ENCODE measurements around the gene ENTREP1. TPM values are rescaled to one million over a fixed set of nuclear protein-coding genes. Genes with fewer than 3 reads are reported as not detected.

Gene ENTREP1
- total RNA-seq, 1 donor from 2014 or later, result 30.1 TPM

GRCh38 chr9:69421908-69422801, 97.1 kb downstream of the ENTREP1 start:
- ATAC-seq, result peak; percentile 81 to 84
- Histone ChIP-seq H3K4me1 (no peaks in the 10 kb centered on the region), H3K9me3 (no peaks in the 10 kb centered on the region), H3K36me3 (no peaks in the 10 kb centered on the region), H3K27ac (no peak overlapping the region), H3K27me3 (ENCODE audit: low read depth) (no peaks in the 10 kb centered on the region), H3K4me3 (no peak overlapping the region)
- no peak for DNase-seq
- peak; percentile 73 for TF ChIP-seq CTCF (IDR thresholded peaks at IDR 0.05)
- intact Hi-C loops (cut with DNase I), result loop anchor here (5.0 kb wide), 1 partner anchor 125 kb away; no protein-coding TSS in a partner anchor

- H3K9me3 ChIP-seq, result no peaks in the 10 kb centered on the region
- no peaks in the 10 kb centered on the region for H3K4me1 ChIP-seq
- DNase-seq, result no peak
- no peaks in the 10 kb centered on the region for H3K27me3 ChIP-seq (ENCODE audit: low read depth)
- no peak for ATAC-seq
- no peaks in the 10 kb centered on the region for H3K36me3 ChIP-seq
- intact Hi-C loops (cut with DNase I), result no loop called here
- no peak overlapping the region for H3K4me3 ChIP-seq
- TF ChIP-seq CTCF (IDR thresholded peaks at IDR 0.05), result no peak
- H3K27ac ChIP-seq, result no peak overlapping the region
Measured at GRCh38 chr9:69425136-69425801, 100.3 kb downstream of the ENTREP1 start.

GRCh38 chr9:69427286-69427685, 102.3 kb downstream of the ENTREP1 start:
- H3K9me3 ChIP-seq, result no peaks in the 10 kb centered on the region
- no peak for TF ChIP-seq CTCF (IDR thresholded peaks at IDR 0.05)
- no peak for DNase-seq
- H3K27ac ChIP-seq, result no peak overlapping the region
- no peak for ATAC-seq
- no peaks in the 10 kb centered on the region for H3K4me1 ChIP-seq
- no peaks in the 10 kb centered on the region for H3K27me3 ChIP-seq (ENCODE audit: low read depth)
- H3K4me3 ChIP-seq, result no peak overlapping the region
- H3K36me3 ChIP-seq, result no peaks in the 10 kb centered on the region
- intact Hi-C loops (cut with DNase I), result no loop called here

GRCh38 chr9:69428017-69428785, 103.2 kb downstream of the ENTREP1 start:
- intact Hi-C loops (cut with DNase I), result no loop called here
- H3K27me3 ChIP-seq (ENCODE audit: low read depth), result no peaks in the 10 kb centered on the region
- TF ChIP-seq CTCF (IDR thresholded peaks at IDR 0.05), result no peak
- H3K36me3 ChIP-seq, result no peaks in the 10 kb centered on the region
- no peak for ATAC-seq
- H3K4me3 ChIP-seq, result no peak overlapping the region
- no peaks in the 10 kb centered on the region for H3K9me3 ChIP-seq
- no peak for DNase-seq
- H3K4me1 ChIP-seq, result no peaks in the 10 kb centered on the region
- no peak overlapping the region for H3K27ac ChIP-seq

GRCh38 chr9:69429281-69429680, 104.3 kb downstream of the ENTREP1 start:
- no peak overlapping the region for H3K4me3 ChIP-seq
- no peak for DNase-seq
- no peak for TF ChIP-seq CTCF (IDR thresholded peaks at IDR 0.05)

More at GRCh38 chr9:69429281-69429680, 104.3 kb downstream of the ENTREP1 start:
- no peak for ATAC-seq
- Histone ChIP-seq H3K9me3 (no peaks in the 10 kb centered on the region), H3K36me3 (no peaks in the 10 kb centered on the region), H3K4me1 (no peaks in the 10 kb centered on the region), H3K27me3 (ENCODE audit: low read depth) (no peaks in the 10 kb centered on the region), H3K27ac (no peak overlapping the region)
- intact Hi-C loops (cut with DNase I), result no loop called here
